Mammary epithelial cell (primary cell): Measurements from ENCODE around the gene LRRC32.

ENCODE experiments used
- EZH2 ChIP-seq: IDR thresholded peaks from 2 replicates; pipeline ENCODE4 v1.6.1; 2012; ENCODE audit warnings: low read length, inconsistent platforms, borderline replicate concordance
- TF ChIP-seq, protein P1 (sequence below), 2 donors: IDR thresholded peaks in 1 of 2; conservative IDR thresholded peaks in 1 of 2; 2 replicates each; pipeline ENCODE4 v1.5.1; 2011 to 2012; ENCODE audit warnings: inconsistent platforms in 2 of 2, low read length in 2 of 2, mild to moderate bottlenecking in 2 of 2, control low read depth in 1 of 2, low read depth in 1 of 2; ENCODE audit not compliant: insufficient read depth in 1 of 2; ENCODE audit errors: extremely low read depth in 1 of 2

DNA sequence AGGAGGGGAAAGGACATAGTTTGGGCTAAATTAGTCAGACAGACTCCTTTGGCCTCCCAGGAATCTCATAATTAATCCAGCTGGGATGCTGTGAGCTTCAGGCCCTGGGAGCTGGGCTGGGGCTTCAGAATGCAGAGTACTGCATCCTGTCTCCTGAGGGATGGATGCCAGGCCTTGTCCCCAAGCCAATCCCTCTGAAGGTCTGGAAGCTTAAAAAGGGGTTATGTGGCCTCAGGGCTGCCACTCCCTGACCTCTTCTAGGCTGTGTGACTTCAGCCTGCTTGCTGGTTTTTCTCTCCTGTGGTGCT is 6.9 kb upstream of the LRRC32 start:
- TF ChIP-seq, protein P1, sequence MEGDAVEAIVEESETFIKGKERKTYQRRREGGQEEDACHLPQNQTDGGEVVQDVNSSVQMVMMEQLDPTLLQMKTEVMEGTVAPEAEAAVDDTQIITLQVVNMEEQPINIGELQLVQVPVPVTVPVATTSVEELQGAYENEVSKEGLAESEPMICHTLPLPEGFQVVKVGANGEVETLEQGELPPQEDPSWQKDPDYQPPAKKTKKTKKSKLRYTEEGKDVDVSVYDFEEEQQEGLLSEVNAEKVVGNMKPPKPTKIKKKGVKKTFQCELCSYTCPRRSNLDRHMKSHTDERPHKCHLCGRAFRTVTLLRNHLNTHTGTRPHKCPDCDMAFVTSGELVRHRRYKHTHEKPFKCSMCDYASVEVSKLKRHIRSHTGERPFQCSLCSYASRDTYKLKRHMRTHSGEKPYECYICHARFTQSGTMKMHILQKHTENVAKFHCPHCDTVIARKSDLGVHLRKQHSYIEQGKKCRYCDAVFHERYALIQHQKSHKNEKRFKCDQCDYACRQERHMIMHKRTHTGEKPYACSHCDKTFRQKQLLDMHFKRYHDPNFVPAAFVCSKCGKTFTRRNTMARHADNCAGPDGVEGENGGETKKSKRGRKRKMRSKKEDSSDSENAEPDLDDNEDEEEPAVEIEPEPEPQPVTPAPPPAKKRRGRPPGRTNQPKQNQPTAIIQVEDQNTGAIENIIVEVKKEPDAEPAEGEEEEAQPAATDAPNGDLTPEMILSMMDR (conservative IDR thresholded peaks at IDR 0.05 in 1 of 2, IDR thresholded peaks at IDR 0.05 in 1 of 2; ENCODE audit: extremely low read depth in 1 of 2, insufficient read depth in 1 of 2, low read depth in 1 of 2, low read length in 2 of 2), result no peak
- TF ChIP-seq EZH2, result no peak
